GM12801 (cell line): ENCODE results near the gene ZFHX3.

Experiments used
- TF ChIP-seq, protein P1 (sequence below): IDR thresholded peaks from one replicate; pipeline ENCODE4 v1.5.1; 2011; ENCODE audit warnings: control low read depth; ENCODE audit not compliant: insufficient read length; ENCODE audit errors: extremely low read depth

The ZFHX3 gene

DNA sequence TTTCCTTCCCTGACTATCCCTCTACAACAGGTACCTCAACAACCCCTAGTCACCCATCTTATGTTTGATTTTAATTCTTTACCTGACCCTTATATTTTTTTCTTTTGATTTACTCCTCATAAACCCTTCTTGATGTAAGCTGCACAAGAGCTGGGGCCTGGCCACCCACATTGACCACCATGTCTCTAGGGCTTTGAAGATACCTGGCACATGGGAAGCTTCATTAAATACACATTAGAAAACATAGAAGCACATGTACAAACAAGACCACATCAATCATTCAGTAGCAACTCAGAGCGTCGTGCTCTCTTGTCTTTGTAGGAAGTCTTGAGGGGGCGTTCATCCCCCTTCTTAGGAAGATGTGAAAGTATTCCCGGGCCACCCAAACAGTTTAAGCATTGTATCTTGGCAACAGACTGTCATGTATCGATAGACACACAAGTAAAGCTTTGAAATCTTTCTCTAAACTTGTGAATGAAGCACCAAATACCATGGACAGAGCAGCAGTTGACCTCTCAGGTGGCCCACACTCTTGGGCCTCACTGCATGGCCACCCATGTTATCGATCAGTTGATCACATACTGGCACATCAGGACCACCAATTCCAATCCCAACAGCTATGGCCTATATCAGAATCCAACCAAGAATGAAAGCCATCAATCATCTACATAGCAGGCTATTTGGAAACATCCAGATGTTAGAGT is 183.6 kb downstream of the ZFHX3 start:
- TF ChIP-seq, protein P1, sequence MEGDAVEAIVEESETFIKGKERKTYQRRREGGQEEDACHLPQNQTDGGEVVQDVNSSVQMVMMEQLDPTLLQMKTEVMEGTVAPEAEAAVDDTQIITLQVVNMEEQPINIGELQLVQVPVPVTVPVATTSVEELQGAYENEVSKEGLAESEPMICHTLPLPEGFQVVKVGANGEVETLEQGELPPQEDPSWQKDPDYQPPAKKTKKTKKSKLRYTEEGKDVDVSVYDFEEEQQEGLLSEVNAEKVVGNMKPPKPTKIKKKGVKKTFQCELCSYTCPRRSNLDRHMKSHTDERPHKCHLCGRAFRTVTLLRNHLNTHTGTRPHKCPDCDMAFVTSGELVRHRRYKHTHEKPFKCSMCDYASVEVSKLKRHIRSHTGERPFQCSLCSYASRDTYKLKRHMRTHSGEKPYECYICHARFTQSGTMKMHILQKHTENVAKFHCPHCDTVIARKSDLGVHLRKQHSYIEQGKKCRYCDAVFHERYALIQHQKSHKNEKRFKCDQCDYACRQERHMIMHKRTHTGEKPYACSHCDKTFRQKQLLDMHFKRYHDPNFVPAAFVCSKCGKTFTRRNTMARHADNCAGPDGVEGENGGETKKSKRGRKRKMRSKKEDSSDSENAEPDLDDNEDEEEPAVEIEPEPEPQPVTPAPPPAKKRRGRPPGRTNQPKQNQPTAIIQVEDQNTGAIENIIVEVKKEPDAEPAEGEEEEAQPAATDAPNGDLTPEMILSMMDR, result no peak

DNA sequence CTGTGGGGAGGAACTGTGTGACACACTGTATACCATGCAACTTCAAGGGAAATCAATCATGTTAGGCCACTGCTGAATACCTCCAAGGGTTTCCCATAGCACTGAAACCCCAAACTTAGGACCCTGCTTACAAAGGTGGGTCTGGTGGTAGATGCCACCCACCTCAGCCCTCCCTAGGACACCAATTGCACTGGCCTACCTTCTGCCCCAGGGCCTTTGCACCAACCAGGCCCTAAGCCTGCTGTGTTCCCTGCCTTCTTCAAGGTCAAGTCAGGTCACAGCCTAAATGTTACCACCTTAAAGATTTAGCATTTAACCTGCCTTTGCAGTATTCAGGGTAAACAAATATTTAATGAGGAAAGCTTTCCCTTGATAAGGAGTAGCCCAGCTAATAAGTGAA is 185.8 kb downstream of the ZFHX3 start:
- TF ChIP-seq, protein P1, result no peak

DNA sequence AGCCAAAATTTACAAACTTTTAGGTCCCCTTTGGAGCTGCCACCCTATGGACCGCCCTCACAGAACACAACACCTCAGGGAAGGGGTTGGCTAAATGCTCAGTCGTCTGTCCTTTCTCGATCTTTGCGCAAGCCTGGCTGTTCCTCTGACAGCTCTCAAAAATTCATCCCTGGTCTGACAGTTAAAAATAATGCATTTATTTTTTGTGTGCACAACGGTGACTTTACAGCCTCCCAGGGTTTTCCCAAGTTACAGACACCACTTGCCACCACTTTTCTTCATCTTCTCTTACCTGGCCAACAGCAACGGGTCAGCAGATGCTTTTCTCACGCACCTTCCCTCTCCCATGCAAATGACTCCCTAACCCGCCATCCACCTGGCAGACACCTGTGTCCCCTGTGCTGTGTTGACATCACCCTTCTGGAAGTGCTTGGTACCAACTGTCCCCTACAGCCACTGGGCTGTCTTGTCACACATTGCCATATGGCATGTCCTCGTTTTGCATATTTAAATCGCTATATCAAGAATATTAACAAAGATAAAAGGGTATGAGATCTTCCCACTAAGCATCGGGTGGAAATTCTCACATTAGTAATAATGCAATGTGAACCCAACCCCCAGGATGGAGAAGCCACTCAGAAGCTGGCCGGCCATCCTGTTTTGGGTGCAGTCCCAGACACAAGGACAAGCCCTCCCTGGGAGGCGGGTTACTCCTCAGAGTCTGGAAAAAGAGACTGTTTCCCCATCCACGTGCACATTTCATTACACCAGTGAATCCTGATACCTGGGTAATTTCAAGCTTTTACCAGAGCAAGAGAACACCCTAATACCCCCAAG is 187.0 kb downstream of the ZFHX3 start:
- TF ChIP-seq, protein P1, result no peak

DNA sequence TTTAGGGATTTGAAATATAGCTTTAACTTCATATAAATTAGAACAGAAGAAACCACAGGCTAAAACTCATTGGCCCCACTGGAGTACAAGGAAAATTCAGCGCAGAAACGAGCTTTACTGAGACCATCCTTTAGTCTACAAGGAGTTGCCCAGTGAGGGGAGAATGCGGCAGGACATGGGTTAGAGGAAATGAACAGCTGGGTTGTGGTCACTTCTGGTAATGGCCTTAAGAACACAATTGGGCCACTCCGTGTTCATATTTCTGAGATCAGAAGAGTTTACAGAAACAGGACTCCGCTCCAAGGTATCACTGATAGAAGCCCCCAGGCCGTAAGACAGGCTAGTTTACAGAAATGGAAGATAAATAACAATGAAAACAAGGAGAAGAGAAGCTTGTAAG is 188.3 kb downstream of the ZFHX3 start:
- TF ChIP-seq, protein P1, result no peak

DNA sequence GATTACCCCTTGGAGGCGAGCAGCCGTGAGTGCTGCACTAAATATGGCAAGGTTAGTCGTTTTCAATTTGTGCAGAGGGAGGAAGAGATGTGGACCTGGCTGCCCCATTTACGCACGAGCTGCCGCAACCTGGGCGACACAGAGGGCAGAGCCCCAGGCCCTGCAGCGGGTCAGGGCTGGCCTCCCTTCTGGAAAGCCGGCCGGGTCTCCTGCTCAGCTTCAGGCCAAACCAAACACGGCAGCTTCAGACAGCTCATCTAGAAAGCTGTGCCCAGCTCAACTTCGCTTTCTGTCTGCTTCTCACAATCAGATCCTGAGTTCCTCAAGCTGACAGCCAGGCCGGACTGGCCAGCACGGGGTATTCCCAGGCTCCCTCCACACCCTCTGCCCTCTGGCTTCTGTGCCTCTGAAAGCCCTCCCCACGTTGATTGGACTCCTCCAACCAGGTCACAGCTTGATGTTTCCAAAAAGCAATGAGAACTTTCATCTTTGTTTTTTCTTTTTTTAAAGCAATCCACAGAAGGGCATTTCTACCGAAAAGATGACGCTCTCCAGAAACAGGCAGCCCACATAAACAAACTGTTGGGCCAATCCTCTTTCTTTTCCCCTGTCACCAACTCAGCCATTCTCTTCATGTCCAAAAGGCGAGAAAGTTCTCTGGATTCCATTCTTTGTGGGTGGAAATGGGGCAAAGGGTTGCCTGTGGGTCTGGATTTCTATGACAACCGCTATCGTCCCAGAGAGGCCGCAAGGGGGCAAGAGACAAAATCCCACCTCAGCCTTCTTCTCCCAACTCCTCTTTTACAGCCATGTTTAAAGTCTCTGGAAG is 189.0 kb downstream of the ZFHX3 start:
- TF ChIP-seq, protein P1, result no peak

DNA sequence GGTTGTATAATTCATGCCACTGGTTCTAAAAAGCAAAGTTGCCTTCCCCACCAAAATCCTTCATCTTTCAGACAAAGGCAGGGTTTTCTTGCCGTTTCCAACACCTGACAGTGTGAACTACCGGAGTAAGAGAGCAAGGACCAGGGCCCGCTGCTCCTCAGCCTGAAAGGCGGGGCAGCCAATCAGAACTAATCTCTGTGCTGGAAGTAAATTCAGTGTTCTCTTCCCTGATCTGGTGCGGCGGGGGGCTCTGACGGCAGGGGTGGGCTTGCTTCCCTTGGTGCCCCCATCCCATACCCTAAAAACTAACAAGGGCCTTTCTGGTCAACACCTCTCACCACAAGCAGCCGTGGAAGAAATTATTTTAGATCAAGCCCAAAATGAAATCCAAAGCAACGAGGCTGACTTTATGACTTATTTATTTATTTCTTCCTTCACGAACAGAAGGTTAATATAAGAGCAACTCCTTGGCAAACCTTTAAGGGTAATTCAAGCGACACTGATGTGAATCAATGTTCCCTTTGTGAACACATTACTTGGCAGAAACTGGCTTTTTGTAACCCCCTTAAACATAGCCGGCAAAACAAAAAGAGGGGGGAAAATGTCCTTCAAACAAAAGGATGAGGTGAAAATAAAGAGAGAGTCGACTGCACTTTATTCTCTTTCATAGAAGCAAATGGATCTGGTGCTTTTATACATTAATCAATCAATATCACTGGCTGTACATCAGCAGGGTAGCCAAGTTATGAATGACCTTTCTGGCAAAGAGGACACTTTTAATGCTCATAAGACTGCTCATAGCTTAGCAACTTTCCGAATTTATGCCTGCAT is 189.9 kb downstream of the ZFHX3 start:
- TF ChIP-seq, protein P1, result no peak
